Measurements from ENCODE around the gene XPA. TPM values are rescaled to one million over a fixed set of nuclear protein-coding genes. Genes with fewer than 3 reads are reported as not detected.

XPA gene
- total and polyA plus RNA-seq, 8 donors = 9.2 to 36.1 (median 31.8) TPM

GRCh38 chr9:97668485-97668884 is 28.7 kb downstream of the XPA start:
- TF ChIP-seq CTCF (IDR thresholded peaks at IDR 0.05) = no peak
- Histone ChIP-seq H3K4me1 (no peaks in the 10 kb centered on the region), H3K27me3 (no peaks in the 10 kb centered on the region), H3K27ac (no peak overlapping the region), H3K4me3 (no peak overlapping the region), H3K9me3 (no peaks in the 10 kb centered on the region), H3K36me3 (peaks cover 0 to 100% of the 10 kb centered on the region in 2 donors)
- intact Hi-C loops (cut with DNase I) = no loop called here
- ATAC-seq (no peak), DNase-seq (no peak)

- Histone ChIP-seq H3K36me3 (peaks cover 0 to 100% of the 10 kb centered on the region in 2 donors), H3K27ac (no peak overlapping the region), H3K4me1 (no peaks in the 10 kb centered on the region), H3K4me3 (no peak overlapping the region), H3K27me3 (no peaks in the 10 kb centered on the region), H3K9me3 (no peaks in the 10 kb centered on the region)
- DNase-seq = no peak
- intact Hi-C loops (cut with DNase I) = no loop called here
- TF ChIP-seq CTCF (IDR thresholded peaks at IDR 0.05) = no peak
- peak; percentile 15 for ATAC-seq
Observed at GRCh38 chr9:97666907-97667686, 30.0 kb downstream of the XPA start.

GRCh38 chr9:97665742-97666141 is 31.4 kb downstream of the XPA start:
- peaks cover 0 to 98% of the 10 kb centered on the region in 2 donors for H3K36me3 ChIP-seq
- intact Hi-C loops (cut with DNase I) = no loop called here
- no peak for ATAC-seq
- no peak overlapping the region for H3K4me3 ChIP-seq
- H3K4me1 ChIP-seq = no peaks in the 10 kb centered on the region
- no peaks in the 10 kb centered on the region for H3K9me3 ChIP-seq
- DNase-seq = no peak
- no peaks in the 10 kb centered on the region for H3K27me3 ChIP-seq
- no peak overlapping the region for H3K27ac ChIP-seq
- TF ChIP-seq CTCF (IDR thresholded peaks at IDR 0.05) = no peak

GRCh38 chr9:97660847-97661246 is 36.3 kb downstream of the XPA start:
- Histone ChIP-seq H3K9me3 (no peaks in the 10 kb centered on the region), H3K27me3 (no peaks in the 10 kb centered on the region), H3K4me1 (peaks cover 0 to 7% of the 10 kb centered on the region in 2 donors), H3K27ac (no peak overlapping the region), H3K36me3 (peaks cover 2 to 98% of the 10 kb centered on the region in 2 donors), H3K4me3 (no peak overlapping the region)
- no peak for TF ChIP-seq CTCF (IDR thresholded peaks at IDR 0.05)
- no peak for ATAC-seq
- intact Hi-C loops (cut with DNase I) = no loop called here
- no peak for DNase-seq

GRCh38 chr9:97660340-97660739 is 36.8 kb downstream of the XPA start:
- H3K36me3 ChIP-seq = peaks cover 2 to 98% of the 10 kb centered on the region in 2 donors
- no peaks in the 10 kb centered on the region for H3K9me3 ChIP-seq
- no peak for DNase-seq
- ATAC-seq = peak; percentile 27
- peak overlapping the region in 1 of 2 donors; percentile 48 for H3K27ac ChIP-seq
- intact Hi-C loops (cut with DNase I) = no loop called here
- no peak for TF ChIP-seq CTCF (IDR thresholded peaks at IDR 0.05)
- no peak overlapping the region for H3K4me3 ChIP-seq
- H3K27me3 ChIP-seq = no peaks in the 10 kb centered on the region
- peaks cover 0 to 7% of the 10 kb centered on the region in 2 donors for H3K4me1 ChIP-seq

Data from left lung (tissue), 10 donors.